SH-SY5Y (cell line): ENCODE measurements around the gene TXNDC15.

Experiments
- GATA2 ChIP-seq: IDR thresholded peaks from 2 replicates; pipeline ENCODE4 v1.6.1; 2011; ENCODE audit warnings: mild to moderate bottlenecking, low read depth, low read length
- GATA3 ChIP-seq: IDR thresholded peaks from 2 replicates; pipeline ENCODE4 v1.6.1; 2011; ENCODE audit warnings: low read depth, mild to moderate bottlenecking, low read length, moderate library complexity

DNA sequence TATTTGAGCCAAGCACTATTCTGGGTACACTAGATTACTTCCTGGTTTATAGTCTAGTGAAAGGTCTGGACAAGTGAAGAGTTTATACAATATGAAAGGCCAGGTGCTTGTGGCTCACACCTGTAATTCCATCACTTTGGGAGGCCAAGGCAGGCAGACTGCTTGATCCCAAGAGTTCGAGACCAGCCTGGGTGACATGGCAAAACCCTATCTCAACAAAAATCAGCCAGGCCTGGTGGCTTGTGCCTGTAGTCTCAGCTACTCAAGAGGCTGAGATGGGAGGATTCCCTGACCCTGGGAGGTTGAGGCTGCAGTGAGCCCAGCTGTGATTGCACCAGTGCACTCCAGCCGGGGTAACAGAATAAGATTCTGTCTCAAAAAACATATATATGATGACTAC is 9.5 kb upstream of the TXNDC15 start:
- TF ChIP-seq GATA2 (no peak), GATA3 (no peak)
